HG02610 (cell line): ENCODE data around the gene HDDC3.
"Not testable (repeated sequence)": the region's sequence is repeated elsewhere in the genome, so short reads cannot be mapped to it uniquely, and the experiment has no call there.

ENCODE experiments used
- ATAC-seq: cut with Tn5 transposase; IDR thresholded peaks from one replicate; pipeline ENCODE4 v1.9.1; 2021; ENCODE audit warnings: mild to moderate bottlenecking, moderate library complexity; ENCODE audit not compliant: unreplicated experiment

HDDC3 gene

GRCh38 chr15:90930861-90931574, 1.3 kb downstream of the HDDC3 start:
- ATAC-seq: no peak

- ATAC-seq: peak; percentile 1
Measured at GRCh38 chr15:90929246-90930019, 2.9 kb downstream of the HDDC3 start.

DNA sequence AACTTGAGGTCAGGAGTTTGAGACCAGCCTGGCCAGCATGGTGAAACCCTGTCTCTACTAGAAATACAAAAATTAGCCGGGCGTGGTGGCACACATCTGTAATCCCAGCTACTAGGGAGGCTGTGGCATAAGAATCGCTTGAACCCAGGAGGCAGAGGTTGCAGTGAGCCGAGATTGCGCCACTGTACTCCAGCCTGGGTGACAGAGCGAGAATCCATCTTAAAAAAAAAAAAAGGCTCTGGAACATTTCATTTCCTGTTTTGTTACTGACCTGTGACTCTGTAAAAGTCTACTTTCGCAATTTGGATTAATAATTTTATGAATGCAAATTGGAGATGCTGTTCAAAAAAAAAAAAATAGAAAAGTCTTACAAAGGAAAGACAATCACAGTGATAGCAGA, 4.2 kb downstream of the HDDC3 start:
- not testable (repeated sequence) for ATAC-seq

DNA sequence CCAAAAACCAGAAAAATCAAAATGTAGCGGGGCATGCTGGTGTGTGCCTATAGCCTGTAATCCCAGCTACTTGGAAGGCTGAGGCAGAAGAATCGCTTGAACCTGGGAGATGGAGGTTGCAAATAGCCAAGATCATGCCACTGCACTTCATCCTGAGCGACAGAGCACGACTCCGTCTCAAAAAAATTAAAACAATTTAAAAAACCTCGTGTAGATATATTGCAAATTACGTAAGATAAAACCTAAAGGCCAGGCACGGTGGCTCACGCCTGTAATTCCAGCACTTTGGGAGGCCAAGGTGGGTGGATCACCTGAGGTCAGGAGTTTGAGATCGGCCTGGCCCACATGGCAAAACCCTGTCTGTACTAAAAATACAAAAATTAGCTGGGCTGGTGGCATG, 5.6 kb downstream of the HDDC3 start:
- not testable (repeated sequence) for ATAC-seq

DNA sequence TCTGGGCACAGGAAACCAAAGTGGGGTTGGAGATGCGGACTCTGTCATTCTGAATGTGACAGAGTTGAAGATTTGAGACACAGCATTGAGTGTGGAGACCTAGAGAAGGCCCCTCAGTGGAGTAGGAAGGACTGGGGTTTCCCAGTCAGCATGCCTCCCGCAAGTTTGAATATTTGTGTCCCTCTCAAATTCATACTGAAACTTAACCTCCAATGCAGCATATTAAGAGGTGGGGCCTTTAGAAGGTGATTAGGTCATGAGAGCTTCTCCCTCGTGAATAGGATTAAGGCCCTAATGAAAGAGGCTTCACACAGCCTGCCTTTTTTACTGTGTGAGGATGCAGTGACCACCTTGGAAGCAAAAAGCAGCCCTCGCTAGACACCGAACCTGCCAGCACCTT, 8.0 kb downstream of the HDDC3 start:
- ATAC-seq: peak; percentile 84

GRCh38 chr15:90922712-90923322, 9.5 kb downstream of the HDDC3 start:
- peak; percentile 69 for ATAC-seq

- no peak for ATAC-seq
Measured at GRCh38 chr15:90921887-90922286, 10.5 kb downstream of the HDDC3 start.

GRCh38 chr15:90918835-90919234, 13.5 kb downstream of the HDDC3 start:
- ATAC-seq: no peak

DNA sequence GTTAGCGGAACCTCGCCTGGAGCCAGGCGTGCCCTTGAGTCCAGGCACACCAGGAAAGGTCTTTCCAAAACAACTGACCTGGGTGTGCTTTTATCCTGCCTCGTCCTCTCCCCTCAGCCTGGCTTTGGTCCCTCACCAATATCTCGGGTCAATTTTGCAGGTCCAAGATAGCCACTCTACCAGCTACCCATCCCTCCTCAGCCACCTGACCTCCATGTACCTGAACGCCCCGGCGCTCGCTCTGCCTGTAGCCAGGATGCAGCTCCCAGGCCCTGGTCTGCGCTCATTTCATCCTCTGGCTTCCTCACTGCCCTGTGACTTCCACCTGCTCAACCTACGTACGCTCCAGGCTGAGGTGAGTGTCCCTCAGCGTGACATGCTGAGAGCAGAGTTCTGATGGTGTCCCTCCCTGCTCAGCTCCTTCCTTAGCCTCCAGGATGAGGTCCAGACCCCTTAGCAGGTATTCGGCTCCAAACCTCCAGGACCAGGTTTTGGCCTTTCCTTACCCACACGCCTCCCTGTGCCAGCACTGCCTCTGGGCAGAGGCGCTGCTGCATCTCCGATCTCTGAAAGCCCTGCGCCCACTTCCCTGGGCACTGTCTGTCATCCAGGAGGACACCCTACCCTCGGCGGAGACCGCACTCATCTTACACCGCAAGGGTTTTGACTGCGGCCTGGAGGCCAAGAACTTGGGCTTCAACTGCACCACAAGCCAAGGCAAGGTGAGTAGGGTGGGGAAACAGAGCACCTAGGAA, 14.1 kb downstream of the HDDC3 start:
- ATAC-seq: no peak

DNA sequence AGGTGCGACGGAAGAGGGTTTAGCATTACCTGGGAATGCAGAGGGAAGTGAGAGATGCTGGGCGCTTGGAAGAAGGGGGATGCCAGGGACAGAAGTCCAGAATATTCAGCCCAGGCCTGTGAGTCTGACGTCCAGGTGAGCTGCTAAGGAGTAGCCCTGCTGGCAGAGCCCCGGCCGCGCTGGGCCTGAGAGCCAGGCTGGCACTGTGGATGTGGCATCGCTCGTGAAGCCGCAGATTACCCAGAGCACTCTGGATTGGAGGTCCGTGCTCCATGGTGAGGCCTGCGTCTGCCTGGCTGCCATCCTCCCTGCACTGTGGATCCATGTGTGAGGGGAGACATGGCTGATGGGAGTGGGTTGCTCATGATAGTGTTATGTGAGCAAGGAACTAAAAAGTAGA, 14.8 kb downstream of the HDDC3 start:
- ATAC-seq: no peak

- ATAC-seq: no peak
Measured at GRCh38 chr15:90916461-90916860, 15.9 kb downstream of the HDDC3 start.

DNA sequence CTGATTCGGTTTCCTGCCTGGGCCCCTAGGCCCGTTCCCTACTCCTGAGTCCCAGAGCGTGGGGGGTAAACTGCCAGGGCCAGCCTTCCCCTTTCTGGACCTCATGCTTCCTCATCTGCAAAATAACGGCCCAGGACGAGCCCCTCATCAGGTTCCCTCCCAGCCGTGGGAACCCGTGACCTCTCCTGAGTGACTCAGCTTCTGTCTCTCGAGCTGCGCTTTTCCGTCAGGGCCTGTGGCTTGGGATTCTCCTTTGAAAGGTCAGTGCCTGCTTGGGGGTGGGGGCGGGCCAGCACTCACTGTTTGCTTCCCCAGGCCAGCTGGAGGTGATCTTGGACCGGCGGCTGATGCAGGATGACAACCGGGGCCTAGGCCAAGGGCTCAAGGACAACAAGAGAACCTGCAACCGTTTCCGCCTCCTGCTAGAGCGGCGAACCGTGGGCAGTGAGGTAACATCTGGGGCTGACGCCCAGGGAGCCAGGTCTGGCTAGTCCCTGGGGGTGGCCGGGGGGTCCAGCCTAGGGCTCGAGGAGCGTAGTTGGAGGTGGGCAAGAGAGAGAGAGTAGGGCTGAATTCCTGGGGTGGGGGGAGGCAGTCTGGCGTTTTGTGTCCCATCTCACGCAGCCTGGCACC, 16.4 kb downstream of the HDDC3 start:
- no peak for ATAC-seq

GRCh38 chr15:90915216-90915807, 17.0 kb downstream of the HDDC3 start:
- ATAC-seq: no peak

- no peak for ATAC-seq
Measured at GRCh38 chr15:90914305-90915080, 17.9 kb downstream of the HDDC3 start.

DNA sequence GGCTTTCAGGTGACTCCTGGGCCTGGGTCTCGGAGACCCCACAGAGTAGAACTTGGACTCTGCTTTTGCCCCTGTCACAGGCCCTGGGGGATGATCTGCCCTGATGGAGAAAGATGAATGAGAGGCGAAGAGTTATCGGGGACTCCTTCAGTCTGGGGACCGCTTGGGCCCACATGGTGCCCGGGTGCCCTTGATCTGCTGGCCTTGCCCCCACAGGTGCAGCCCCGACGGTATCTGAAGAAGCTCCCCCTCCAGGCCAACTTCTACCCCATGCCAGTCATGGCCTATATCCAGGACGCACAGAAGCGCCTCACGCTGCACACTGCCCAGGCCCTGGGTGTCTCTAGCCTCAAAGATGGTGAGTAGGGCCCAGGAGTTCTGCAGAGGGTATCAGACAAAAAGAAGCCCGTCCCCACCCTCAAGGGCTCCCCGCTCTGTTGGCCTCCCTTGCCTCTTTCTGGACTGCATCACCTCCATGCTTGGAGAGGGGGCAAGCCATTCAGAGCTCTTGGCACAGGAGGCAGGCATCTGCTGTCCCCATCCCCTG, 18.9 kb downstream of the HDDC3 start:
- ATAC-seq: no peak

DNA sequence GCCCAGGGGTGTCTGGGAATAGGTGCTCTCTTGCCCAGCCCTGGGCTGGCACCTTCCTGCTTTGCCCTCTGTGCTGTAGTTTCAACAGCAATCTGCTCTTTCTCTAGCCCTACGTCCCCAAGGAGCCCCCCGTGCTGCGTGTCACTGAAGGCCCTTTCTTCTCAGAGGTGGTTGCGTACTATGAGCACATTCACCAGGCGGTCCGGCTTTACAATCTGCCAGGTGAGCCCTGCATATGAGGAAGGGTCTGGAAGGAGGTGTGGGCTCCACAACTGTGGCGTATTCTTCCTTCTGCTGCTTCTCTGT, 19.6 kb downstream of the HDDC3 start:
- no peak for ATAC-seq

DNA sequence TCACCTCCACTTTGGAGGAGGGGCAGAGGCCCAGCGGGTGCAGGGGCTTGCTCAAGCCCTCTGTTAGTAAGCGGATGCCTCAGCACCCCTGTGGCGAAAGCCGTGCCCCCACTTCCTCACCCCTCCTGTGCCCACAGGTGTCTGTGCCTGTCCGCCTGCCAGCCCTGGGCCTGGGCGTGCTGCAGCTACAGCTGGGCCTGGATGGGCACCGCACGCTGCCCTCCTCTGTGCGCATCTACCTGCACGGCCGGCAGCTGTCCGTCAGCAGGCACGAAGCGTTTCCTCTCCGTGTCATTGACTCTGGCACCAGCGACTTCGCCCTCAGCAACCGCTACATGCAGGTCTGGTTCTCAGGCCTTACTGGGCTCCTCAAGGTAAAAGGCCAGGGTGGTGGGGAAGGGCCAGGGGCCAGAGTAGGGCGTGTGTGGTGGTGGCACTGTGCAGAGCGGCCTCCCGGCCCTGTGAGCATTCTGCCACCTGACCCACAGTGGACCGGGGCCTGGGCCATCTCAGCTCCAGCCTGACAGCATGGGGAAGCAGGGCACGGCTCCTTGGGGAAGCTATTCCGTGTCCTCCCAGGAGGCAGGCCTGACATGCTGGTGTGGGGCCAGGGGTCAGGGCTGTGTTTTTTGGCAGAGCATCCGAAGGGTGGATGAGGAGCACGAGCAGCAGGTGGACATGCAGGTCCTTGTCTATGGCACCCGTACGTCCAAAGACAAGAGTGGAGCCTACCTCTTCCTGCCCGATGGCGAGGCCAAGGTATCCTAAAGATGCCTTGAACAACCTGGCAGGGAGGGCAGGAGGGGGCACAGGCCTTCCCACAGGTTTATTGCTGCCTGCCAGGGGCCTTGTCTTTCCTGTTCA, 20.2 kb downstream of the HDDC3 start:
- ATAC-seq: no peak

GRCh38 chr15:90911302-90911623, 21.1 kb downstream of the HDDC3 start:
- no peak for ATAC-seq
